GM18502 (cell line): ENCODE measurements around the gene PANX2.
"Not testable (repeated sequence)": the region's sequence is repeated elsewhere in the genome, so short reads cannot be mapped to it uniquely, and the experiment has no call there.

ENCODE experiments used
- ATAC-seq: cut with Tn5 transposase; IDR thresholded peaks from one replicate; pipeline ENCODE4 v1.9.1; 2021; ENCODE audit warnings: mild to moderate bottlenecking; ENCODE audit not compliant: unreplicated experiment, poor library complexity

The PANX2 gene

GRCh38 chr22:50168490-50169180 lies 1.9 kb upstream of the PANX2 start:
- not testable (repeated sequence) for ATAC-seq

GRCh38 chr22:50169181-50169759 lies 1.3 kb upstream of the PANX2 start:
- ATAC-seq = no peak

GRCh38 chr22:50169774-50170341 lies 673 bp upstream of the PANX2 start:
- no peak for ATAC-seq

- no peak for ATAC-seq
Measured at GRCh38 chr22:50171319-50171964, 911 bp downstream of the PANX2 start.

- no peak for ATAC-seq
Measured at GRCh38 chr22:50171965-50172421, 1.5 kb downstream of the PANX2 start.

- no peak for ATAC-seq
Measured at GRCh38 chr22:50173311-50173982, 2.9 kb downstream of the PANX2 start.

- ATAC-seq = no peak
Measured at GRCh38 chr22:50173983-50174355, 3.4 kb downstream of the PANX2 start.

- no peak for ATAC-seq
Measured at GRCh38 chr22:50174382-50175190, 4.1 kb downstream of the PANX2 start.

GRCh38 chr22:50175191-50175461 lies 4.6 kb downstream of the PANX2 start:
- no peak for ATAC-seq

GRCh38 chr22:50175921-50176849 lies 5.7 kb downstream of the PANX2 start:
- ATAC-seq = no peak

- ATAC-seq = no peak
Measured at GRCh38 chr22:50176850-50177536, 6.5 kb downstream of the PANX2 start.

GRCh38 chr22:50177537-50178470 lies 7.3 kb downstream of the PANX2 start:
- ATAC-seq = no peak

GRCh38 chr22:50178471-50178864 lies 7.9 kb downstream of the PANX2 start:
- ATAC-seq = no peak

- ATAC-seq = no peak
Measured at GRCh38 chr22:50178871-50179869, 8.6 kb downstream of the PANX2 start.

- ATAC-seq = no peak
Measured at GRCh38 chr22:50179937-50180726, 9.6 kb downstream of the PANX2 start.
